ENCODE results near the gene AGR3. TPM values are rescaled to one million over a fixed set of nuclear protein-coding genes. Genes with fewer than 3 reads are reported as not detected.

The AGR3 gene
- total RNA-seq (2022; extraction: Qiagen RNA extraction; ENCODE audit: low read depth), result not detected in 5 replicates

DNA sequence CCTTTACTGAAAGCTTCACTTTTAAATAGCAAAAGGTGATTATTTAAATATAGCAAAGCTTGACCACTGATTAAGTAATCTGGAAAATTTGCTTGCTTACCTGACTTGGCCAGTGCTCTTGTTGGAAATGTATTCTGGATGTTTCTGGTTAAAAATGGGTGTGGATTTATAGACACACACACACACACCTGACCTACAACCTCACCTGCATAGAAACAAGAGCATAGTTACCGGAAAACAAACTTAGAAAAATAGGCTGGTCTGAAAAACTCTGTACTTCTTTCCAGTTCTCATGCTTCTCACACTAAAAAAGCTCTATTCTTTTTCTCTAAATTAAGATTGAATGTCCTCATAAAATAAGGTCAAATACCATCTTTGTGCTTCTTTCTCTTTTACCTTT, at the start of gene AGR3:
TSS of gene AGR3 (minus strand) at position 140 of the 400 bp plus-strand sequence. CDS start 3,365 bp downstream, outside the sequence.

Other genes starting within 250 kb of the AGR3 start
- 10.3 to 16.3 TPM (median 13.9 TPM) in 5 replicates for gene ANKMY2, start 236.2 kb downstream of the AGR3 start, total RNA-seq (2022; extraction: Qiagen RNA extraction; ENCODE audit: low read depth)
- gene BZW2, start 235.8 kb downstream of the AGR3 start, total RNA-seq (2022; extraction: Qiagen RNA extraction; ENCODE audit: low read depth), result 89.5 to 105 TPM (median 94.5 TPM) in 5 replicates
- gene TSPAN13, start 128.2 kb downstream of the AGR3 start, total RNA-seq (2022; extraction: Qiagen RNA extraction; ENCODE audit: low read depth), result 11.7 to 15.5 TPM (median 14.3 TPM) in 5 replicates
- 94.2 to 178 TPM (median 155 TPM) in 5 replicates for gene AGR2, start 77.0 kb downstream of the AGR3 start, total RNA-seq (2022; extraction: Qiagen RNA extraction; ENCODE audit: low read depth)